Measurements from ENCODE around the gene MPND. TPM values are rescaled to one million over a fixed set of nuclear protein-coding genes. Genes with fewer than 3 reads are reported as not detected.
A peak's percentile ranks its signal among the peaks of the same experiment; 100 is the strongest.

The MPND gene
- polyA plus RNA-seq, 1 of the 3 experiments (the other 2 are of a cell fraction): 21.3 TPM

GRCh38 chr19:4380254-4380727 is 36.9 kb downstream of the MPND start:
- ChIA-PET CTCF (interaction anchor here (0.8 to 1.1 kb wide), 3 partner anchors 10 to 114 kb away, joined by 3 read pairs; partner anchors contain the start of gene SH3GL1), POLR2A (no interaction called here)
- no peaks in the 10 kb centered on the region for H3K27me3 ChIP-seq (ENCODE audit: insufficient read depth)
- no peak overlapping the region for H3K9ac ChIP-seq
- peaks cover 67% of the 10 kb centered on the region for H4K20me1 ChIP-seq (ENCODE audit: insufficient read depth)
- no peak overlapping the region for H3K4me2 ChIP-seq
- H3F3A ChIP-seq (replicated peaks; ENCODE audit: insufficient read depth): peaks cover 8% of the 10 kb centered on the region
- no peaks in the 10 kb centered on the region for H3K9me3 ChIP-seq
- H3K27ac ChIP-seq (ENCODE audit: low read depth in 2 of 2, low read length in 1 of 2): no peak overlapping the region
- DNase-seq: peak; percentile 29
- peaks cover 85% of the 10 kb centered on the region for H3K79me2 ChIP-seq (ENCODE audit: insufficient read depth)
- peaks cover 0 to 5% of the 10 kb centered on the region in 2 experiments for H3K36me3 ChIP-seq (replicated peaks in 1 of 2; ENCODE audit: control insufficient read depth in 1 of 2, insufficient read depth in 2 of 2, low read length in 1 of 2)
- 83% methylated on average over 16 of the region's 17 CpGs for WGBS (ENCODE audit: low lambda C conversion rate)
- no peak overlapping the region for H3K4me3 ChIP-seq (ENCODE audit: low read depth in 2 of 2, low read length in 1 of 2)
- no peaks in the 10 kb centered on the region for H3K9me2 ChIP-seq
- peaks cover 21 to 32% of the 10 kb centered on the region in 2 experiments for H3K4me1 ChIP-seq (ENCODE audit: control insufficient read depth in 1 of 2, insufficient read depth in 2 of 2, low read depth in 1 of 2, low read length in 1 of 2)
- H2AFZ ChIP-seq (ENCODE audit: low read depth): no peak overlapping the region
- no peak for TF ChIP-seq POLR2AphosphoS5 (IDR thresholded peaks at IDR 0.05; ENCODE audit: low read depth, low read length)
- no peak for TF ChIP-seq NRF1 (IDR thresholded peaks at IDR 0.05; ENCODE audit: low read depth, low read length)
- TF ChIP-seq MEF2A (IDR thresholded peaks at IDR 0.05; ENCODE audit: borderline replicate concordance, low read depth): no peak
- no peak for TF ChIP-seq RFX5 (IDR thresholded peaks at IDR 0.05; ENCODE audit: low read length)
- no peak for TF ChIP-seq EP300 (IDR thresholded peaks at IDR 0.05; ENCODE audit: borderline replicate concordance in 1 of 2, low read depth in 1 of 2, low read length in 1 of 2)
- TF ChIP-seq ZBTB33 (IDR thresholded peaks at IDR 0.05; ENCODE audit: borderline replicate concordance, low read depth): no peak
- TF ChIP-seq GATA2 (CRISPR knock-in tag; IDR thresholded peaks at IDR 0.05): no peak
- no peak for TF ChIP-seq REST (IDR thresholded peaks at IDR 0.05; ENCODE audit: low read depth, low read length)
- TF ChIP-seq TCF12 (IDR thresholded peaks at IDR 0.05): no peak
- no peak for TF ChIP-seq CTCF (IDR thresholded peaks at IDR 0.05)
- no peak for TF ChIP-seq IRF3 (IDR thresholded peaks at IDR 0.05; ENCODE audit: low read depth, low read length)
- TF ChIP-seq RAD21 (IDR thresholded peaks at IDR 0.05; ENCODE audit: low read length): no peak
- TF ChIP-seq CHD2 (IDR thresholded peaks at IDR 0.05; ENCODE audit: low read length, partially characterized antibody): no peak
- TF ChIP-seq SIN3A (IDR thresholded peaks at IDR 0.05; ENCODE audit: borderline replicate concordance, low read depth, low read length): no peak
- TF ChIP-seq FOXM1 (IDR thresholded peaks at IDR 0.05; ENCODE audit: low read depth): no peak
- no peak for TF ChIP-seq USF1 (IDR thresholded peaks at IDR 0.05; ENCODE audit: borderline replicate concordance, low read depth)
- TF ChIP-seq FOXJ3 (CRISPR knock-in tag; IDR thresholded peaks at IDR 0.05): no peak
